OCI-LY3 (cell line): ENCODE data around the gene CSTF3.
"Not testable (repeated sequence)": the region's sequence is repeated elsewhere in the genome, so short reads cannot be mapped to it uniquely, and the experiment has no call there.

Experiments used
- H2AFZ ChIP-seq: fragments of 200-600, 300-600 bp; shearing (Covaris generic); 2 replicates; pipeline ENCODE4 v1.6.0; 2014; ENCODE audit warnings: antibody characterized with exemption, low read depth, low read length
- H3K27ac ChIP-seq: fragments of 200-600, 300-600 bp; sonication (generic); 2 replicates; pipeline ENCODE4 v1.5.1; 2014; ENCODE audit warnings: mild to moderate bottlenecking, low read length, moderate library complexity, mixed read lengths
- H3K27me3 ChIP-seq: fragments of 200-600, 300-600 bp; sonication (generic); 2 replicates; pipeline ENCODE4 v1.6.1; 2014; ENCODE audit warnings: low read depth, low read length, mixed read lengths
- H3K36me3 ChIP-seq: fragments of 200-600, 300-600 bp; sonication (generic); replicated peaks from 2 replicates; pipeline ENCODE3; 2014; ENCODE audit warnings: low read depth, low read length, mixed read lengths
- H3K4me1 ChIP-seq: fragments of 300-600, 200-600 bp; sonication (generic); 2 replicates; pipeline ENCODE4 v1.6.1; 2014; ENCODE audit warnings: low read length, mixed read lengths
- H3K4me2 ChIP-seq: fragments of 200-600, 300-600 bp; sonication (generic); 2 replicates; pipeline ENCODE4 v1.6.1; 2014; ENCODE audit warnings: low read length, mixed read lengths
- H3K4me3 ChIP-seq: fragments of 300-600, 200-600 bp; sonication (generic); 2 replicates; pipeline ENCODE4 v1.5.1; 2014; ENCODE audit warnings: antibody characterized with exemption, mild to moderate bottlenecking, low read length, moderate library complexity
- H3K79me2 ChIP-seq: fragments of 300-600, 200-600 bp; shearing (Covaris generic); 2 replicates; pipeline ENCODE4 v1.6.1; 2014; ENCODE audit warnings: mild to moderate bottlenecking, low read length, mixed read lengths
- H3K9ac ChIP-seq: fragments of 300-600, 200-600 bp; shearing (Covaris generic); 2 replicates; pipeline ENCODE4 v1.6.0; 2014; ENCODE audit warnings: mild to moderate bottlenecking, low read length, moderate library complexity
- H3K9me3 ChIP-seq: fragments of 200-600, 300-600 bp; shearing (Covaris generic); 2 replicates; pipeline ENCODE4 v1.6.1; 2014; ENCODE audit warnings: low read length, mixed read lengths; ENCODE audit not compliant: insufficient read depth
- H4K20me1 ChIP-seq: fragments of 200-600, 300-600 bp; sonication (generic); 2 replicates; pipeline ENCODE4 v1.6.1; 2016; ENCODE audit warnings: low read length, mixed read lengths; ENCODE audit not compliant: insufficient read depth
- CTCF ChIP-seq: fragments of 200-600, 300-600 bp; sonication (generic); IDR thresholded peaks from 2 replicates; pipeline ENCODE4 v1.5.1; 2014; ENCODE audit warnings: antibody characterized with exemption, low read length, low read depth
- EZH2phosphoT487 ChIP-seq: fragments of 200-600 bp; shearing (Covaris generic); IDR thresholded peaks from 2 replicates; pipeline ENCODE4 v1.6.1; 2018; ENCODE audit warnings: antibody characterized with exemption, mixed run types, low read depth

CSTF3 gene

GRCh38 chr11:33128739-33129138 is 32.5 kb downstream of the CSTF3 start:
- no peaks in the 10 kb centered on the region for H3K27me3 ChIP-seq
- no peak for TF ChIP-seq EZH2phosphoT487
- no peak for TF ChIP-seq CTCF
- no peak overlapping the region for H2AFZ ChIP-seq
- no peak overlapping the region for H3K4me2 ChIP-seq
- peaks cover 8% of the 10 kb centered on the region for H3K36me3 ChIP-seq
- no peak overlapping the region for H3K27ac ChIP-seq
- H3K4me3 ChIP-seq: no peak overlapping the region
- no peak overlapping the region for H3K9ac ChIP-seq
- no peaks in the 10 kb centered on the region for H3K79me2 ChIP-seq
- H3K9me3 ChIP-seq: no peaks in the 10 kb centered on the region
- peaks cover 10% of the 10 kb centered on the region; the same call in 1 of the 2 replicates for H3K4me1 ChIP-seq
- no peaks in the 10 kb centered on the region for H4K20me1 ChIP-seq

- H3K36me3 ChIP-seq: peaks cover 8% of the 10 kb centered on the region
- H3K9me3 ChIP-seq: no peaks in the 10 kb centered on the region
- no peak overlapping the region for H3K27ac ChIP-seq
- H2AFZ ChIP-seq: no peak overlapping the region
- TF ChIP-seq EZH2phosphoT487: no peak
- no peak overlapping the region for H3K4me3 ChIP-seq
- H3K9ac ChIP-seq: no peak overlapping the region
- no peaks in the 10 kb centered on the region for H4K20me1 ChIP-seq
- no peak overlapping the region for H3K4me2 ChIP-seq
- H3K27me3 ChIP-seq: no peaks in the 10 kb centered on the region
- H3K4me1 ChIP-seq: peaks cover 10% of the 10 kb centered on the region; the same call in 1 of the 2 replicates
- H3K79me2 ChIP-seq: no peaks in the 10 kb centered on the region
Measured at GRCh38 chr11:33125611-33126010, 35.7 kb downstream of the CSTF3 start.

- no peak overlapping the region for H3K27ac ChIP-seq
- peaks cover 8% of the 10 kb centered on the region for H3K36me3 ChIP-seq
- H2AFZ ChIP-seq: no peak overlapping the region
- H3K9ac ChIP-seq: no peak overlapping the region
- no peaks in the 10 kb centered on the region for H4K20me1 ChIP-seq
- H3K9me3 ChIP-seq: no peaks in the 10 kb centered on the region
- H3K79me2 ChIP-seq: no peaks in the 10 kb centered on the region
- H3K4me1 ChIP-seq: peaks cover 10% of the 10 kb centered on the region; the same call in 1 of the 2 replicates
- no peak overlapping the region for H3K4me3 ChIP-seq
- H3K27me3 ChIP-seq: no peaks in the 10 kb centered on the region
- no peak overlapping the region for H3K4me2 ChIP-seq
- no peak for TF ChIP-seq EZH2phosphoT487
- TF ChIP-seq CTCF: no peak
Measured at GRCh38 chr11:33125025-33125424, 36.3 kb downstream of the CSTF3 start.

- H3K9me3 ChIP-seq, H4K20me1 ChIP-seq, H3K4me1 ChIP-seq, H3K27me3 ChIP-seq, H3K27ac ChIP-seq, H3K9ac ChIP-seq, H3K4me3 ChIP-seq, H3K36me3 ChIP-seq, H3K4me2 ChIP-seq, H2AFZ ChIP-seq, H3K79me2 ChIP-seq: not testable (repeated sequence)
Measured at GRCh38 chr11:33122696-33123095, 38.6 kb downstream of the CSTF3 start.

- H3K79me2 ChIP-seq: no peaks in the 10 kb centered on the region
- H3K36me3 ChIP-seq: no peaks in the 10 kb centered on the region
- H3K27me3 ChIP-seq: no peaks in the 10 kb centered on the region
- H3K4me2 ChIP-seq: no peak overlapping the region
- no peak overlapping the region for H3K9ac ChIP-seq
- H2AFZ ChIP-seq: no peak overlapping the region
- H4K20me1 ChIP-seq: no peaks in the 10 kb centered on the region
- TF ChIP-seq EZH2phosphoT487: no peak
- TF ChIP-seq CTCF: no peak
- H3K9me3 ChIP-seq: no peaks in the 10 kb centered on the region
- H3K4me3 ChIP-seq: no peak overlapping the region
- no peaks in the 10 kb centered on the region for H3K4me1 ChIP-seq
- H3K27ac ChIP-seq: no peak overlapping the region
Measured at GRCh38 chr11:33116535-33116934, 44.7 kb downstream of the CSTF3 start.
